Measurements from ENCODE around the gene ABCA4. TPM values are rescaled to one million over a fixed set of nuclear protein-coding genes. Genes with fewer than 3 reads are reported as not detected.

The ABCA4 gene
- total RNA-seq, 4 donors from 2014 or later: 0.18 to 0.57 TPM; not detected in 2

- intact Hi-C loops (cut with DNase I): no loop called here
- WGBS, 2 donors: 55 to 56% methylated on average over 18 of the region's 18 CpGs
- peaks cover 3 to 24% (median 6%) of the 10 kb centered on the region in 3 donors for H3K4me1 ChIP-seq
- no peak overlapping the region for H3K27ac ChIP-seq
- TF ChIP-seq CTCF (IDR thresholded peaks at IDR 0.05): peak; percentile 49 to 85 (median 76)
- no peak for TF ChIP-seq POLR2A (IDR thresholded peaks at IDR 0.05)
- H3K27me3 ChIP-seq: no peaks in the 10 kb centered on the region
- H3K4me3 ChIP-seq: no peak overlapping the region
- no peaks in the 10 kb centered on the region for H3K36me3 ChIP-seq
- no peaks in the 10 kb centered on the region for H3K9me3 ChIP-seq
- DNase-seq: no peak
These were observed 95.3 kb downstream of the ABCA4 start for GRCh38 chr1:94025383-94026340.

- H3K36me3 ChIP-seq: no peaks in the 10 kb centered on the region
- H3K27ac ChIP-seq: no peak overlapping the region
- DNase-seq: no peak
- intact Hi-C loops (cut with DNase I): no loop called here
- no peak overlapping the region for H3K4me3 ChIP-seq
- WGBS, 2 donors: 82 to 90% methylated on average over 7 to 8 of the region's 8 CpGs
- H3K9me3 ChIP-seq: no peaks in the 10 kb centered on the region
- TF ChIP-seq CTCF (IDR thresholded peaks at IDR 0.05) (no peak), POLR2A (IDR thresholded peaks at IDR 0.05) (no peak)
- no peaks in the 10 kb centered on the region for H3K27me3 ChIP-seq
- H3K4me1 ChIP-seq: peaks cover 3 to 24% (median 6%) of the 10 kb centered on the region in 3 donors
These were observed 96.7 kb downstream of the ABCA4 start for GRCh38 chr1:94024104-94024792.

GRCh38 chr1:94022471-94023189, 98.3 kb downstream of the ABCA4 start:
- WGBS, 2 donors: 63 to 69% methylated on average over 4 to 6 of the region's 6 CpGs
- intact Hi-C loops (cut with DNase I): no loop called here
- Histone ChIP-seq H3K4me1 (peaks cover 3 to 24% (median 6%) of the 10 kb centered on the region in 3 donors), H3K36me3 (no peaks in the 10 kb centered on the region), H3K4me3 (no peak overlapping the region), H3K27me3 (no peaks in the 10 kb centered on the region), H3K9me3 (no peaks in the 10 kb centered on the region), H3K27ac (no peak overlapping the region)
- no peak for DNase-seq
- TF ChIP-seq CTCF (IDR thresholded peaks at IDR 0.05): no peak
- TF ChIP-seq POLR2A (IDR thresholded peaks at IDR 0.05): no peak

- 72 to 75% methylated on average over 10 of the region's 10 CpGs for WGBS, 2 donors
- no peaks in the 10 kb centered on the region for H3K27me3 ChIP-seq
- no peak overlapping the region for H3K27ac ChIP-seq
- H3K4me1 ChIP-seq: peaks cover under 1 to 19% (median 1%) of the 10 kb centered on the region in 3 donors
- no peak for TF ChIP-seq CTCF (IDR thresholded peaks at IDR 0.05)
- no peak for TF ChIP-seq POLR2A (IDR thresholded peaks at IDR 0.05)
- no peak overlapping the region for H3K4me3 ChIP-seq
- H3K36me3 ChIP-seq: no peaks in the 10 kb centered on the region
- H3K9me3 ChIP-seq: no peaks in the 10 kb centered on the region
- intact Hi-C loops (cut with DNase I): no loop called here
- no peak for DNase-seq
These were observed 100.0 kb downstream of the ABCA4 start for GRCh38 chr1:94020764-94021579.
